Measurements from ENCODE around the gene FAM163B.

FAM163B gene

GRCh38 chr9:133583111-133583510 is 26.1 kb downstream of the FAM163B start:
- TF ChIP-seq PPARA (CRISPR knock-in tag; IDR thresholded peaks at IDR 0.05; ENCODE audit: borderline replicate concordance) (no peak), BACH2 (CRISPR knock-in tag; IDR thresholded peaks at IDR 0.05; ENCODE audit: borderline replicate concordance) (no peak), POU6F1 (CRISPR knock-in tag; IDR thresholded peaks at IDR 0.05; ENCODE audit: borderline replicate concordance, low read depth) (no peak)
- ATAC-seq, result no peak

- TF ChIP-seq BACH2 (CRISPR knock-in tag; IDR thresholded peaks at IDR 0.05; ENCODE audit: borderline replicate concordance) (no peak), ZFP3 (CRISPR knock-in tag; IDR thresholded peaks at IDR 0.05) (no peak), ZC3H10 (CRISPR knock-in tag; IDR thresholded peaks at IDR 0.05) (no peak), ZNF565 (CRISPR knock-in tag; conservative IDR thresholded peaks at IDR 0.05; ENCODE audit: low read depth) (no peak), ZFP30 (CRISPR knock-in tag; IDR thresholded peaks at IDR 0.05) (no peak)
- no peak for ATAC-seq
Measured at GRCh38 chr9:133582501-133583045, 26.6 kb downstream of the FAM163B start.

GRCh38 chr9:133581513-133582343 is 27.5 kb downstream of the FAM163B start:
- no peak for ATAC-seq
- TF ChIP-seq CSDC2 (CRISPR knock-in tag; IDR thresholded peaks at IDR 0.05) (no peak), PATZ1 (CRISPR knock-in tag; IDR thresholded peaks at IDR 0.05; ENCODE audit: borderline replicate concordance) (no peak), SNAI2 (CRISPR knock-in tag; IDR thresholded peaks at IDR 0.05) (no peak), TCF4 (CRISPR knock-in tag; IDR thresholded peaks at IDR 0.05; ENCODE audit: borderline replicate concordance) (peak; percentile 66; the same call in 1 of the 2 replicates), ZFP3 (CRISPR knock-in tag; IDR thresholded peaks at IDR 0.05) (peak; percentile 17; the same call in 1 of the 2 replicates), POU6F1 (CRISPR knock-in tag; IDR thresholded peaks at IDR 0.05; ENCODE audit: borderline replicate concordance, low read depth) (no peak), TSHZ2 (CRISPR knock-in tag; IDR thresholded peaks at IDR 0.05) (peak; percentile 60; the same call in 1 of the 2 replicates), ARNTL (CRISPR knock-in tag; IDR thresholded peaks at IDR 0.05; ENCODE audit: borderline replicate concordance, low read depth) (no peak)

- no peak for TF ChIP-seq ARNTL (CRISPR knock-in tag; IDR thresholded peaks at IDR 0.05; ENCODE audit: borderline replicate concordance, low read depth)
- no peak for ATAC-seq
Measured at GRCh38 chr9:133581011-133581410, 28.2 kb downstream of the FAM163B start.

- ATAC-seq, result no peak
- TF ChIP-seq ZNF70 (CRISPR knock-in tag; IDR thresholded peaks at IDR 0.05), result no peak
- no peak for TF ChIP-seq CSDC2 (CRISPR knock-in tag; IDR thresholded peaks at IDR 0.05)
- no peak for TF ChIP-seq ESRRG (CRISPR knock-in tag; IDR thresholded peaks at IDR 0.05)
- no peak for TF ChIP-seq TOX (CRISPR knock-in tag; IDR thresholded peaks at IDR 0.05; ENCODE audit: borderline replicate concordance)
- TF ChIP-seq CSRNP3 (CRISPR knock-in tag; IDR thresholded peaks at IDR 0.05), result no peak
- TF ChIP-seq GLIS3 (CRISPR knock-in tag; IDR thresholded peaks at IDR 0.05), result no peak
- TF ChIP-seq ZNF8 (CRISPR knock-in tag; IDR thresholded peaks at IDR 0.05), result no peak
- no peak for TF ChIP-seq POU6F1 (CRISPR knock-in tag; IDR thresholded peaks at IDR 0.05; ENCODE audit: borderline replicate concordance, low read depth)
- no peak for TF ChIP-seq ZFP30 (CRISPR knock-in tag; IDR thresholded peaks at IDR 0.05)
- TF ChIP-seq ZNF565 (CRISPR knock-in tag; conservative IDR thresholded peaks at IDR 0.05; ENCODE audit: low read depth), result no peak
- TF ChIP-seq TCF4 (CRISPR knock-in tag; IDR thresholded peaks at IDR 0.05; ENCODE audit: borderline replicate concordance), result no peak
- no peak for TF ChIP-seq ISL1 (CRISPR knock-in tag; IDR thresholded peaks at IDR 0.05)
- no peak for TF ChIP-seq RARB (CRISPR knock-in tag; IDR thresholded peaks at IDR 0.05)
Measured at GRCh38 chr9:133580419-133580738, 28.8 kb downstream of the FAM163B start.
